ENCODE results near the gene NPFF. TPM values are rescaled to one million over a fixed set of nuclear protein-coding genes. Genes with fewer than 3 reads are reported as not detected.
A peak's percentile ranks its signal among the peaks of the same experiment; 100 is the strongest.

NPFF gene
- total and polyA plus RNA-seq, 2 of the 13 experiments (the other 11 are each of a cell fraction or from before 2014, with no cell fraction given): not detected

DNA sequence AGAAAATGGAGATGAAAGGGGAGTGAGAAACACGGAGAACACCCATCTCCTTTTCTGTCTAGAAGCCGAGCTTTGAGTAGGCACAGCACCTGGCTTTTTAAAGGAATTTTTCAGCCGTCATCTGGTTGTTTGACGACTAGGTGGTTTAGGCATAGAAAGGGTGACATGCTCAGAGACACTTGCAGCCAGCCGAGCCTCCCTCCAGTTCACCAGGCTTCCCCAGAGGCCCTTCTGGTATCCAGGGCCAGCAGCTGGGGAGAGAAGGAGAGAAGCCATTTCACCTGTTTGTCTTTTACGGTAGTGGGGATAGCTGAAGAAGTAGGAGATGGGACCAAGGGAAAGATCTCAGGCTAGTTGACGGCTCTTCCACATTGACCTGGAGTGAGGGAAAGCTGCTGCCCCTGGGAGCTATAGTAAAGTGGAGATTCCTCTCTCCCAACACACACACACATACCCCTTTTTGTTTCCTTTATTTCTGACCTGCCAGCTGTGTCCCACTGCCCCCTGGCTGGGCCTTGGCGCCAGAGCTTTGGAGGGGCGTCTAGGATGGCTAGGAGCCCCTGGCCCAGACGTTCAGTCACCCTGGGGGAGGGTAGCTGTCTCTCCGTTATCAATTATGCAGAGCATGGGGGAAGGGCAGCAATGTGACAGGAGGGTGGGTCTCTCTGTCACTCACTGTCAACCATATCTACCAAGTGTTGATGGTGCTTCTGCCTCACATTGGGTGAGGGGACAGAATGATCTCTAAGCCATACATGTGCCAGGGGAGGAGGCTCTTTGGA lies 13.5 kb downstream of the NPFF start (continued):
- no peak for TF ChIP-seq ZBTB3 (CRISPR knock-in tag; IDR thresholded peaks at IDR 0.05; ENCODE audit: borderline replicate concordance, low read depth)
- no peak for TF ChIP-seq ZNF263 (CRISPR knock-in tag; IDR thresholded peaks at IDR 0.05)
- TF ChIP-seq SOX13 (IDR thresholded peaks at IDR 0.05): no peak
- no peak for TF ChIP-seq SOX13 (CRISPR knock-in tag; conservative IDR thresholded peaks at IDR 0.05 in 1 of 2, IDR thresholded peaks at IDR 0.05 in 1 of 2)
- no peak for TF ChIP-seq ZNF850 (CRISPR knock-in tag; conservative IDR thresholded peaks at IDR 0.05)
- TF ChIP-seq KLF16 (CRISPR knock-in tag; IDR thresholded peaks at IDR 0.05): 0 out of 4 replicates have a peak, but pooled peaks of 1 of the 2 experiments have one; percentile 18
- no peak for TF ChIP-seq NFKBIZ (CRISPR knock-in tag; IDR thresholded peaks at IDR 0.05)
- TF ChIP-seq ZNF292 (CRISPR knock-in tag; IDR thresholded peaks at IDR 0.05; ENCODE audit: borderline replicate concordance, low read depth): no peak
- TF ChIP-seq, protein P1, sequence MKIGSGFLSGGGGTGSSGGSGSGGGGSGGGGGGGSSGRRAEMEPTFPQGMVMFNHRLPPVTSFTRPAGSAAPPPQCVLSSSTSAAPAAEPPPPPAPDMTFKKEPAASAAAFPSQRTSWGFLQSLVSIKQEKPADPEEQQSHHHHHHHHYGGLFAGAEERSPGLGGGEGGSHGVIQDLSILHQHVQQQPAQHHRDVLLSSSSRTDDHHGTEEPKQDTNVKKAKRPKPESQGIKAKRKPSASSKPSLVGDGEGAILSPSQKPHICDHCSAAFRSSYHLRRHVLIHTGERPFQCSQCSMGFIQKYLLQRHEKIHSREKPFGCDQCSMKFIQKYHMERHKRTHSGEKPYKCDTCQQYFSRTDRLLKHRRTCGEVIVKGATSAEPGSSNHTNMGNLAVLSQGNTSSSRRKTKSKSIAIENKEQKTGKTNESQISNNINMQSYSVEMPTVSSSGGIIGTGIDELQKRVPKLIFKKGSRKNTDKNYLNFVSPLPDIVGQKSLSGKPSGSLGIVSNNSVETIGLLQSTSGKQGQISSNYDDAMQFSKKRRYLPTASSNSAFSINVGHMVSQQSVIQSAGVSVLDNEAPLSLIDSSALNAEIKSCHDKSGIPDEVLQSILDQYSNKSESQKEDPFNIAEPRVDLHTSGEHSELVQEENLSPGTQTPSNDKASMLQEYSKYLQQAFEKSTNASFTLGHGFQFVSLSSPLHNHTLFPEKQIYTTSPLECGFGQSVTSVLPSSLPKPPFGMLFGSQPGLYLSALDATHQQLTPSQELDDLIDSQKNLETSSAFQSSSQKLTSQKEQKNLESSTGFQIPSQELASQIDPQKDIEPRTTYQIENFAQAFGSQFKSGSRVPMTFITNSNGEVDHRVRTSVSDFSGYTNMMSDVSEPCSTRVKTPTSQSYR (CRISPR knock-in tag; IDR thresholded peaks at IDR 0.05; ENCODE audit: borderline replicate concordance): peak; percentile 78
- no peak for TF ChIP-seq TCF7L2 (IDR thresholded peaks at IDR 0.05; ENCODE audit: low read depth, low read length)
- 0 out of 2 replicates have a peak, but pooled peaks have one; percentile 25 for TF ChIP-seq KDM2A (CRISPR knock-in tag; IDR thresholded peaks at IDR 0.05; ENCODE audit: borderline replicate concordance, low read depth)
- TF ChIP-seq, protein P2, sequence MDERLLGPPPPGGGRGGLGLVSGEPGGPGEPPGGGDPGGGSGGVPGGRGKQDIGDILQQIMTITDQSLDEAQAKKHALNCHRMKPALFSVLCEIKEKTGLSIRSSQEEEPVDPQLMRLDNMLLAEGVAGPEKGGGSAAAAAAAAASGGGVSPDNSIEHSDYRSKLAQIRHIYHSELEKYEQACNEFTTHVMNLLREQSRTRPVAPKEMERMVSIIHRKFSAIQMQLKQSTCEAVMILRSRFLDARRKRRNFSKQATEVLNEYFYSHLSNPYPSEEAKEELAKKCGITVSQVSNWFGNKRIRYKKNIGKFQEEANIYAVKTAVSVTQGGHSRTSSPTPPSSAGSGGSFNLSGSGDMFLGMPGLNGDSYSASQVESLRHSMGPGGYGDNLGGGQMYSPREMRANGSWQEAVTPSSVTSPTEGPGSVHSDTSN (CRISPR knock-in tag; IDR thresholded peaks at IDR 0.05): peak; percentile 51; the same call in 1 of the 2 replicates
